NCI-H2196 (cell line): ENCODE data around the gene GPBP1L1.

Experiments
- DNase-seq: peaks from one replicate; lab custom pipeline; 2025; ENCODE audit not compliant: unreplicated experiment; lab: John Stamatoyannopoulos, UW

Gene GPBP1L1

GRCh38 chr1:45643321-45643720 is 43.0 kb downstream of the GPBP1L1 start:
- DNase-seq, result no peak

DNA sequence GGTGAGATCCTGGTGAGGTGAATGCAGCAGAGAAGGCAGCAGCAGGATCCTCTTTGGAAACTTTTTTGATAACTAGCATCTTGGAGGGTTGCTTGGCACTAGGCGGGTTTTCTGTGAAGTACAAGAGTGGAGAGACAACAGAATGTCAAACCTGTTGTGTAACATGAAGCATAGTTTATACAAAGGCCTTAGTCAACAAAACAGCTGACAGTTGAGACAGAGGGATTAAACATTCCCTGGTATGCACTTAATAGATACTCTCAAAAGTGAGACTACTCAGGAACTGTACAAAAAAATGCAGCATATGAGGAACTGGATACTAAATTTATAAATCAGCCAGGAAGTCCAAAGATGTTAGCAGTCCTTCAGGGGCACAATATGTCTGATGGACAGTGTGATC is 46.0 kb downstream of the GPBP1L1 start:
- no peak for DNase-seq

GRCh38 chr1:45635211-45635610 is 51.1 kb downstream of the GPBP1L1 start:
- no peak for DNase-seq

DNA sequence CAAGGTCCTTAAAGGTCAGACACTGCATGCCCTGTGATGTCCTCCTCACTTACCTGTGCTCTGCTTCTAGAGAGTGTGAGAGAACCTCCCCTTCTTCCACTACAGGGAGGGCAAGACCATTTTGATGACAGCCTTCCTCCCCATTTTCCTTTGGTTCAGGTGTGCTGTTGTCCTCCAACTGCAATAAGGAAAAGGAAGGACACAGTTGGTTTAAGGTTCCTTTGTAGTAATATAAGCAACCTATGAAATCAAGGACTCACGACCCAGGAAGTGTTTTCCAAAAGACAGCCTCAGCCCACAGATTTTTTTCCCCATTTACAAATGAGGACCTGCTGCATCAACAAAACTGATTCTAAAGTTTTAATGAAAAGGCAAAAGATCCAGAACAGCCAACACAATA is 55.9 kb downstream of the GPBP1L1 start:
- no peak for DNase-seq

GRCh38 chr1:45629035-45629434 is 57.3 kb downstream of the GPBP1L1 start:
- DNase-seq, result no peak

DNA sequence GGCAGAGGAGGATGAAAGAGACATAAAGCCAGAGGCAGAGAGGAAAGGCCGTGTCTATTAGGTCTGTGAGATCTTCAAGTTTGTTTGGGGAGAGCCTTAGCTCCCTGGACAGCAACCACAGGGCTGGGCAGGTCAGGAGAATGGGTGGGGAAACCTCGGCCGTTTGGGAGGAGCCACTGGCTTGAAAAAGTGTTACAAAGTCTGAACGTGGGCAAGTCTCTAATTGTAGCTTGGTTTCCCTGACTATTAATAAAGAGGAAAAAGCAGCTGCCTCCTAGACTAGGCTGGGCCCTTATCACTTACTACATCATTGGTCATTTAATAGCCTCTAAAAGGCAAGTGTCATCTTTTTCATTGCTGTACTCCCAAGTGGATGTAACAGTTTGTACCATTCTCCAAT is 62.4 kb downstream of the GPBP1L1 start, which contains the start of gene CCDC17:
Gene CCDC17, minus strand, starts transcription at position 83 of the 400 bp plus-strand sequence. CDS start 145 bp downstream, outside the sequence.
- no peak for DNase-seq

DNA sequence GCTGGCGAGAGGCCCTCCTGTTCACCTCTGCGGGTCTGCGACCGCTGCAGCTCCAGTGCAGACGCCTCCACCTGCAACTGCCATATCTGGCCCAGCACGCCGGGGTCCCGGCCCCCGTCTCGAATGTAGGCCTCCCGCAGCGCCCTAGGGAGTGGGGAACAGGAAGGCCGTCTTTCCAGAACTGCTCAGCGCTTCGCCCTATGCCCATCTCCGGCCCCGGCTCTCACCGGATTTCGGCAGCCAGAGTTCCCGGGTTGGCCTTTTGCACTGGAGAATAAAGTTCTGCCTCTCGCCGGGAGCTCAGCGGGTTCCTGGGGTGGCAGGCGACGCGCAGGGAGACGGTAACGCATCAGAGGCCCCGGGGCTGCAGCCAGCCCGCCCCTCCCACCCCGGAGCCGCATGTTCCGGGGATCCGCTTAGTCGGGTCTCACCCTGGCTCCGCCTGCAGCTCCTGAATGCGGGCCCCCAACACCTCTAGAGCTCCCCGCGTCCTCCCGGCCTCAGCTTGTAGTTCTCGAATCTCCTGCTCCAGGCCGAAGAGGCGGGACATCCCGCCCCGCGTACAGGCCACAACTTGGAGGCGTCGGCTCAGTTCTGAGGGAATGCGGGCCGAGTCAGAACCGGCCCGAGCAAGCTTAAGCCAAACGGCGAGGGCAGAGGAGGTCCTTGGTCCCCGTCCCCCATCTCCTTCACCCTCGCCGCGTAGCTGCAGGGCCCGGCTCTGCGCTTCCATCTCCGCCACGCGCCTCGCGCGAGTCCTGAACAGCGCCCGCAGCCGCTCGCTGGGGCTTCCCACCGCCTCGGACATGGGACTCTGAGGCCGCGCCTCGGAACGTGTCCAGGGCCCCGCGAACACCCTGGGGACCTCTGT is 63.6 kb downstream of the GPBP1L1 start:
- no peak for DNase-seq

DNA sequence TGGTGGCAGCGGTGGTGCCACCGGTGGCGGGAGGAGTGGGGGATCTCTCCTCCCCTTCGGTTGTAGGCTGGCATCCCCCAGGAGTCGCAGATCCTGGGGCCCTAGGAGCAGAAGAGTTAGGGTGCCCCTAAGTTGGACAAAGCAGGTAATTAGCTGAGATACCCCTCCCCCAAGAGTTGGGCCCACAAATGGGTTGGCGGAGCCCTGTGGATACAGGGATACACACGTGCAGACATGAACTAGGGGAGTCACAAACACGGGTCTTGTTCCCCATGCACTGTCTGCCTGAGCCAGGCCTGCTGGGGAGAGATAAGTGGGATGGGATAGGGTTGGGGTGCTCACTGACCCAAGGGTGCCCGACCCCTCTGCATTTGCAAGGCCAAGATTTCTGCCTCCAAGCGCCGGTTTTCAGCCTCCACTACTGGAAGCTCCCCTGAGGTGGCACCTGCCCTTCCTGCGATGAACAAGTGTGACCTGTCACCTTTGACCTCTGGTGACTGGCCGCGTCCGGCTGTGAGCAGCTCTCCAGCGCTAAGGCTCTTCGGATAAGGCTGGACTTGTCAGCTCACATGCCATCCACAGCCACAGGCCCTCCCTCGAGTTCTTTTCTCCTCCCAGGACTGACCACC is 64.3 kb downstream of the GPBP1L1 start:
- DNase-seq, result no peak

GRCh38 chr1:45621501-45621836 is 64.9 kb downstream of the GPBP1L1 start:
- DNase-seq, result no peak

DNA sequence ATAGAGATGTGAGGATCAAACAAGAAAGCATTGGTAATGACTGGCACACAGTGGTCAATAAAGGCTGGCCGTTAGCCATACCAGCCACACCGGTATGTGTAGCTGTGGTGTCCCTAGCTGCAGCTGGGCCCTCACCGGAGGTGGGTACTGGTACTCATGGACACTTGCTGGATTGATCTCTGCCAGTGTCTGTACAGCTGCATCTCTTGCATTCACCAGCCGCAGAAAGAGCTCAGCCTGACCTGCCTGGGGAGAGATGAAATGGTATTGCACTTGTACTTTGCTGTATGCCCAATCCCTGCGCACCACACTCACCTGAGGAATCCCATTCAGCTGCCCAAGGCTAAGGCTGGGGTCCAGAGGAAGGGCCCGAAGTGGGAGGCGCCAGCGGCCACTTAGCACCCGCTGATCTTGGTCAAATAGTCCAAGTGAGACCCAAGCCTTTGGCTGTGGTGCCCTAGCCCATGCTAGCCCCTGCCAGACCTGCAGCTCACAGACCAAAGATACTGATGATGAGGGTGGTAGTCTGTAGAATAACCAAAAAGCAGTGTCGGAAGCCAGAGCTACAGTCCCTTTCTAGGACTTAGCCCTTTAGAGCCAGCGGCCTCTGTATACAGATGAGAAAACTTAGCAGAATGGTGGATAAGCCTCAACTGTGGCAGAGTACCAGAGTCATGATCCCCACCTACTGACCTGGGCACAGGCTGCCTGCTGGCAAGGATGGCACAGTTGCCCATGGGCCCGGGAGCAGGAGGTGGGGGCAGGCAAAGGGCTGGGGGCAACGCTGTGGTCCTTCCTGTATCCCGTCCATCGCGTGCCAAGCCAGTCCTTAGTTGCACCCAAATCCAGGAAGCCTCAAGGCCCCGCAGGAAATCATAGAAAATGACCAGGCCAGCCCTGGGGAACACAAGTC is 65.5 kb downstream of the GPBP1L1 start:
- no peak for DNase-seq

DNA sequence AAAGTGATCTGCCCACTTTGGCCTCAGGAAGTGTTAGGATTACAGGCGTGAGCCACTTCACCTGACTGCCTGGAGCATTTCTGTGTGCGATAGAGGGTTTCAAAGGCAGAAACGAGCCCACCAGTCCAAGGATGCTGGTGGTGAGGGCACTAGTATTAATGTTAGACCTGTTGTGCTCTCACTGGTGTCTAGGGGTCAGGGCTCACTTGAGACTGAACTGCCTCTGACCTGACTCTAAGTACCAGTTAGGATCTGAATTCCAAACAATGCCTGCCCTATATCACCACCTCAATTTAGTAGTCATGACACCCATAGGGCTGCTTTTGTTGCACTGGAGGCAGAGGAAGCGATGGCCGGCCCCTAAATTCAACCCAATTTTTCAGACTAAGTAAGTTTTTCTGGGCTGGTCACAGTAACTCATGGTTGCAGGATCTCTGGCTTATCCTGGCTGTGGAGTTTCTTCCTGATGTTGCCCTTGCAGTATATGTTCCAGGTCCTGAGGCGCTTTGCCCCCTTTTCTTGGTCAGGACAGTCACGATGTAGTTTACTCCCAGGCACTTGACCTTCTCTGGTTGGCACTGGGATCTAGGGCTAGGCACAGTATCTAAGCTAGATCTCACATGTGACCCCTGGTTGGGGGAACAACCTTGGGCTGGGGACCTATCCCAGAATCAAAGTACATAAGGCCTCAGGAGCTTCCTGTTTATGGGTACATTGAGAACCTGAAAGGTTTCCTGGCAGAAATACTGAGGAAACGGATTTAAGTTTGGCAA is 67.0 kb downstream of the GPBP1L1 start:
- DNase-seq, result no peak

DNA sequence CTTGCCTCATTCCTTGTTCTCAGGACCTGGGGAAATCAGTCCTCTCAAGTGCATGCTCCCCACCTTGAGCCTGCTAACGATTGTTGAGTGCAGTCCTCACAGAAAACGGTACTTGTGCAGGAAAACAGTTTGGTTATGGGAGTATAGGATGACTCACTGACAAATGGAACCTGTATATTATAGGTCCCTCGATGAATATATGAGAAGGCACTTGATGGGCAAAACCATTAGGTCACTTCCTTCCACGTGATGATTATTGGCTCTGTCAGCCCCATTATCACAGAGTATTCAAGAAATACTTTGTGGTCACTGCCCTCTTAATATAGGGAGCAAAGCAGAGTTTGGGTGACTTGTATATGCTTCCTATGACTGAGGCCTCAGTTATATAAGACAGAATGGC is 68.7 kb downstream of the GPBP1L1 start:
- DNase-seq, result no peak

- DNase-seq, result no peak
Observed at GRCh38 chr1:45615885-45616284, 70.4 kb downstream of the GPBP1L1 start.

- no peak for DNase-seq
Observed at GRCh38 chr1:45612941-45613579, 73.3 kb downstream of the GPBP1L1 start.

DNA sequence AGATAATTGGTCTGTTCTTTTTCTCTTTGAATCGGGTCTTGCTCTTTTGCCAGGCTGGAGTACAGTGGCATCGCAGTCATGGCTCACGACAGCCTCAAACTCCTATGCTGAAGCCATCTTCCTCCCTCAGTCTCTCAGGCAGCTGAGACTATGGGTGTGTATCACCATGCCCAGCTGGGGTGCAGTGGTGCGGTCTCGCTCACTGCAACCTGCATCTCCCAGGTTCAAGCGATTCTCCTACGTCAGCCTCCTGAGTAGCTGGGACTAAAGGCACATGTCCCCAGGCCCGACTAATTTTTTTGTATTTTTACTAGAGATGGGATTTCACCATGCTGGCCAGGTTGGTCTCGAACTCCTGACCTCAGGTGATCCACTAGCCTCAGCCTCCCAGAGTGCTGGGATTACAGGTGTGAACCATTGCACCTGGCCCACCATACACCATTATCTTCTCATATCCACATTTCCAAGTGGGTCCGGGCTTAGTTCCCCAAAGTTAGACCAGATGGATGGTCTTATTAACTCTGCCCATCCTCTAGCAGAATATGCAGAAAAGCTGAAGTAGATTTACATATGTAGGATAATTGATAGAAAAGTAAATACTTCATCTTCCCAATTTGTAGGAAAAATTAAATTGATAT is 75.6 kb downstream of the GPBP1L1 start:
- no peak for DNase-seq

DNA sequence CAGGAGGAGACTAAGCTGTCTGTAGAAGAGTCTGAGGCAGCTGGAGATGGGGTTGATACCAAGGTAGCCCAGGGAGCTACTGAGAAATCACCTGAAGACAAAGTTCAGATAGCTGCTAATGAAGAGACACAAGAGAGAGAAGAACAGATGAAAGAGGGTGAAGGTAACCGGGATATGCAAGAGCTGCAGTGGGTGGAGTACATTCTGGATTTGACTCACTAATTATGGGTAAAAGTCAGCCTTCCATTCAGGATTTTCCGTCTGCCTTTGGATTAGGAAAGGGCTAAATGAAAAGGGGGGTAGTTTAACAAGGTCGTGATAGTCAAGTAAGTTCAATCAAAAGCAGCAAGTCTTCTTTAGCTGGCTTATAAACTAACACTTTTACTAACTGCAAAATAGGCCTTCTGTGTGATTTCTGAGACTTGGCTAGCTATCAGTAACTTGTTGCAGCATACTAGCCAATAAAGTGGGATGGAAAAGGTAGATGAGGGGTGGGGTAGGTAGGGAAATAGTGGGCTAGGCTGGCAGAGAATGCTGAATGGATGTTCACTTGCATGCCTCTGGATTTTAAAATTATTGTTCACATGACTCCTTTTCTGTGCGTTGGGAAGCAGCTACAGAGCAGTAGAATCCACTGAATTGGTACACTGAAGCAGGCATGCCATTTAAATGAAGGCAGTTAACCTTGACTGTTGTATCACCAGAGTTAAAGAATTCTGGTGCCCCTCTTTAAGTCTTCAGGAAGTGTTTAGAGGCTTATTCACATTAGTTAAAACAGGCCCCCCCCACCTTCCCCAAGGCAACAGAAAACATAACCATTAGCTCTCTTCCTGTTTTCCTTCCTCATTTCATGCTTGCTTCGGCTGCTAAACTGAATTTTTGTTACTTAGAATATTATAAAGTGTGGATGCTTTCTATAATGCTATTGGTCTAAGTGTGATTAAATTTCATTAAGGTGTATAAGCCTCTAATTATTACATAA is 77.9 kb downstream of the GPBP1L1 start:
- DNase-seq, result no peak

DNA sequence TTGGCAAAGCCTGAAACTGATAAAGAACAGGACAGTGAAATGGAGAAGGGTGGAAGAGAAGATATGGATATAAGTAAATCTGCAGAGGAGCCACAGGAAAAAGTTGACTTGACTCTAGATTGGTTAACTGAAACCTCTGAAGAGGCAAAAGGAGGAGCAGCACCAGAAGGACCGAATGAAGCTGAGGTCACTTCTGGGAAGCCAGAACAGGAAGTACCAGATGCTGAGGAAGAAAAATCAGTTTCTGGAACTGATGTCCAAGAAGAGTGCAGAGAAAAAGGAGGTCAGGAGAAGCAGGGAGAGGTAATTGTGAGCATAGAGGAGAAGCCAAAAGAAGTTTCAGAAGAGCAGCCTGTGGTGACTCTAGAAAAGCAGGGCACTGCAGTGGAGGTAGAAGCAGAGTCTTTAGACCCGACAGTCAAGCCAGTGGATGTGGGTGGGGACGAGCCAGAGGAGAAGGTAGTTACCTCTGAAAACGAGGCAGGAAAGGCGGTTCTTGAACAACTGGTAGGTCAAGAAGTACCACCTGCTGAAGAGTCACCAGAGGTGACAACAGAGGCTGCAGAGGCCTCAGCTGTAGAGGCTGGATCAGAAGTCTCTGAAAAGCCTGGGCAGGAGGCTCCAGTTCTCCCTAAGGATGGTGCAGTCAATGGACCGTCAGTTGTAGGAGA is 78.8 kb downstream of the GPBP1L1 start:
- no peak for DNase-seq

GRCh38 chr1:45604239-45604638 is 82.1 kb downstream of the GPBP1L1 start:
- DNase-seq, result no peak
